Gastrocnemius medialis (tissue), 4 donors: ENCODE results near the gene AGAP1.

Experiments
- CTCF ChIP-seq, 5 experiments: fragments of 450-650 bp in 3 of 5; fragments of 200-600 bp in 2 of 5; sonication (generic) in 2 of 5; IDR thresholded peaks in 4 of 5; conservative IDR thresholded peaks in 1 of 5; 1 replicate in 4 of 5; 2 replicates in 1 of 5; pipeline ENCODE4 v1.5.1; 2016 to 2019; ENCODE audit warnings: antibody characterized with exemption in 5 of 5, mild to moderate bottlenecking in 3 of 5, moderate library complexity in 3 of 5
- POLR2A ChIP-seq, 2 donors: fragments of 450-650 bp; IDR thresholded peaks; one replicate each; pipeline ENCODE4 v1.6.1; 2017; ENCODE audit warnings: antibody characterized with exemption in 2 of 2, mild to moderate bottlenecking in 2 of 2, moderate library complexity in 2 of 2

DNA sequence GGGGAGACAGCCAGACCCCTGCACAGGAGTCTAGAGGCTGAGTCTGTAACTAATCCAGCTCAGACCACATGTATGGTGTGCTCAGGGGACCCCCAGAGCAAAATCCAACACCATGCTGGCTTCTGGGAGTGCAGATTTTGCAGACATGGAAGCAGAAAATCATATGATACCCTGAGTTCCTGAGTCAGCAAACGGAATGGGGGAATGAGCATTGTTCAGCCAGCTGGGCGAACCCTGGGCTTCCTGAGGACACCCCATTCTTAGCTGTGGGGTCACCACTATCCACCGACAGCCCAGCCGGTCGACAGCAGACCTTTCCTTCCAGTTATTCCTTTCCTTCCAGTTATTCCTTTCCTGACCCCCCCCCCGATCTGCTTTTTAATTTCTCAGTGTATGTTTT is 351.4 kb downstream of the AGAP1 start:
- TF ChIP-seq CTCF (IDR thresholded peaks at IDR 0.05 in 4 of 5, conservative IDR thresholded peaks at IDR 0.05 in 1 of 5) (no peak), POLR2A (IDR thresholded peaks at IDR 0.05) (no peak)
